ENCODE measurements around the gene ZCCHC7. TPM values are rescaled to one million over a fixed set of nuclear protein-coding genes. Genes with fewer than 3 reads are reported as not detected.

ZCCHC7 gene
- polyA plus RNA-seq, 1 donor from 2014 or later = 10.9 TPM

DNA sequence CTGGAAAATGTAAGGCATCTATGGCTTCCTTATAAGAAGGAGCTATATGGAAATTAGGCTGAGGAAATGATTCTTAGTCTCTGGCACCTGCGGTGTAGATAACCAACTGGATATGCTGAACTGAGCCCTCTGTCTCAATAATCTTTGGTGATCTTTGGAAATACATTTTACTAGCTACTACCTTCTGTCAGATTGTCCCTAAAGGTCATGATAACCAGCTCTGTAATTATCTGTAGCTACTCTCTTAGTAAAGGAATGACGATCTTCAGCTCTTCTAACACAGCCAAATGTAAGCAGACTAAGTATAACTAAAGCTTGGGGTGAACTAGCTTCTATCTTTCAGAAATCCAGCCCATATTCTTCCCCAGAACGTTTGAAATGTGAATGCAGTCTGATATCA, 177.2 kb downstream of the ZCCHC7 start:
- no peak overlapping the region for H3K4me3 ChIP-seq (ENCODE audit: low read length)
- H3K9me3 ChIP-seq (ENCODE audit: low read length) = no peaks in the 10 kb centered on the region
- H3K27ac ChIP-seq (ENCODE audit: low read length) = no peak overlapping the region
- no peaks in the 10 kb centered on the region for H3K9me2 ChIP-seq (ENCODE audit: insufficient read depth, low read length)
- no peaks in the 10 kb centered on the region for H3F3A ChIP-seq (ENCODE audit: insufficient read depth, low read length, poor library complexity, severe bottlenecking)
- H3K4me2 ChIP-seq (ENCODE audit: low read length) = no peak overlapping the region
- no peaks in the 10 kb centered on the region for H4K20me1 ChIP-seq (ENCODE audit: insufficient read depth)
- H3K27me3 ChIP-seq (ENCODE audit: insufficient read depth, low read depth, low read length) = no peaks in the 10 kb centered on the region
- H3K79me2 ChIP-seq (replicated peaks; ENCODE audit: insufficient read depth, low read length) = no peaks in the 10 kb centered on the region
- no peak overlapping the region for H3K9ac ChIP-seq (ENCODE audit: low read length)
- H3K36me3 ChIP-seq (ENCODE audit: insufficient read depth, low read length) = no peaks in the 10 kb centered on the region
- no peak for TF ChIP-seq TAF1 (IDR thresholded peaks at IDR 0.05; ENCODE audit: low read depth)
- TF ChIP-seq, protein P1, sequence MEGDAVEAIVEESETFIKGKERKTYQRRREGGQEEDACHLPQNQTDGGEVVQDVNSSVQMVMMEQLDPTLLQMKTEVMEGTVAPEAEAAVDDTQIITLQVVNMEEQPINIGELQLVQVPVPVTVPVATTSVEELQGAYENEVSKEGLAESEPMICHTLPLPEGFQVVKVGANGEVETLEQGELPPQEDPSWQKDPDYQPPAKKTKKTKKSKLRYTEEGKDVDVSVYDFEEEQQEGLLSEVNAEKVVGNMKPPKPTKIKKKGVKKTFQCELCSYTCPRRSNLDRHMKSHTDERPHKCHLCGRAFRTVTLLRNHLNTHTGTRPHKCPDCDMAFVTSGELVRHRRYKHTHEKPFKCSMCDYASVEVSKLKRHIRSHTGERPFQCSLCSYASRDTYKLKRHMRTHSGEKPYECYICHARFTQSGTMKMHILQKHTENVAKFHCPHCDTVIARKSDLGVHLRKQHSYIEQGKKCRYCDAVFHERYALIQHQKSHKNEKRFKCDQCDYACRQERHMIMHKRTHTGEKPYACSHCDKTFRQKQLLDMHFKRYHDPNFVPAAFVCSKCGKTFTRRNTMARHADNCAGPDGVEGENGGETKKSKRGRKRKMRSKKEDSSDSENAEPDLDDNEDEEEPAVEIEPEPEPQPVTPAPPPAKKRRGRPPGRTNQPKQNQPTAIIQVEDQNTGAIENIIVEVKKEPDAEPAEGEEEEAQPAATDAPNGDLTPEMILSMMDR (IDR thresholded peaks at IDR 0.05; ENCODE audit: poor library complexity, severe bottlenecking) = no peak
- no peak for TF ChIP-seq EZH2 (IDR thresholded peaks at IDR 0.05; ENCODE audit: borderline replicate concordance, insufficient read depth, low read length, poor library complexity, severe bottlenecking)
- TF ChIP-seq, protein P2, sequence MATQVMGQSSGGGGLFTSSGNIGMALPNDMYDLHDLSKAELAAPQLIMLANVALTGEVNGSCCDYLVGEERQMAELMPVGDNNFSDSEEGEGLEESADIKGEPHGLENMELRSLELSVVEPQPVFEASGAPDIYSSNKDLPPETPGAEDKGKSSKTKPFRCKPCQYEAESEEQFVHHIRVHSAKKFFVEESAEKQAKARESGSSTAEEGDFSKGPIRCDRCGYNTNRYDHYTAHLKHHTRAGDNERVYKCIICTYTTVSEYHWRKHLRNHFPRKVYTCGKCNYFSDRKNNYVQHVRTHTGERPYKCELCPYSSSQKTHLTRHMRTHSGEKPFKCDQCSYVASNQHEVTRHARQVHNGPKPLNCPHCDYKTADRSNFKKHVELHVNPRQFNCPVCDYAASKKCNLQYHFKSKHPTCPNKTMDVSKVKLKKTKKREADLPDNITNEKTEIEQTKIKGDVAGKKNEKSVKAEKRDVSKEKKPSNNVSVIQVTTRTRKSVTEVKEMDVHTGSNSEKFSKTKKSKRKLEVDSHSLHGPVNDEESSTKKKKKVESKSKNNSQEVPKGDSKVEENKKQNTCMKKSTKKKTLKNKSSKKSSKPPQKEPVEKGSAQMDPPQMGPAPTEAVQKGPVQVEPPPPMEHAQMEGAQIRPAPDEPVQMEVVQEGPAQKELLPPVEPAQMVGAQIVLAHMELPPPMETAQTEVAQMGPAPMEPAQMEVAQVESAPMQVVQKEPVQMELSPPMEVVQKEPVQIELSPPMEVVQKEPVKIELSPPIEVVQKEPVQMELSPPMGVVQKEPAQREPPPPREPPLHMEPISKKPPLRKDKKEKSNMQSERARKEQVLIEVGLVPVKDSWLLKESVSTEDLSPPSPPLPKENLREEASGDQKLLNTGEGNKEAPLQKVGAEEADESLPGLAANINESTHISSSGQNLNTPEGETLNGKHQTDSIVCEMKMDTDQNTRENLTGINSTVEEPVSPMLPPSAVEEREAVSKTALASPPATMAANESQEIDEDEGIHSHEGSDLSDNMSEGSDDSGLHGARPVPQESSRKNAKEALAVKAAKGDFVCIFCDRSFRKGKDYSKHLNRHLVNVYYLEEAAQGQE (IDR thresholded peaks at IDR 0.05; ENCODE audit: borderline replicate concordance) = no peak
- TF ChIP-seq MXI1 (conservative IDR thresholded peaks at IDR 0.05; ENCODE audit: poor library complexity, severe bottlenecking) = no peak
- TF ChIP-seq EP300 (conservative IDR thresholded peaks at IDR 0.05; ENCODE audit: poor library complexity, severe bottlenecking) = no peak
- TF ChIP-seq POLR2AphosphoS5 (IDR thresholded peaks at IDR 0.05) = no peak
- TF ChIP-seq SMC3 (conservative IDR thresholded peaks at IDR 0.05; ENCODE audit: poor library complexity) = no peak
- no peak for TF ChIP-seq RAD21 (conservative IDR thresholded peaks at IDR 0.05)
- H2AFZ ChIP-seq (ENCODE audit: low read depth, low read length) = no peak overlapping the region

DNA sequence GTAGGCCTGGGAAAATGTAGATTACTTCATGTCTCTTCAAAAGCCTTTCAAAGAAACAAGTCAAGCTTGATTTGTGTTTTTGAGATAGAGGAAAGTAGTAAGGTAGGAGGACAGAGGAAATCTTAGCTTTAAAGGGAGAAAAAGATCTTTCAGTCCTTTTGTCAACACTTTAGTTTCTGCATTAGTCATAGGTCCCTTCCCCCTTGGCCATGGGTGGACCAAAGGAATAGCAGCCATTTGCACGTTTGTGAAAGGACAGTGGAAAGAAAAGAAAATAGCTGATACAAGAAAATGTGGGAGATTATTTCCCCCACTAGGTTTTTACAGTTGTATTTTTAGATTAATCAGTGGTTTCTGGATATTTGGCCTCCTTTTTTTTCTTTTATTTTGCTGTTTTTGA, 180.2 kb downstream of the ZCCHC7 start:
- Histone ChIP-seq H3K27ac (ENCODE audit: low read length) (no peak overlapping the region), H3K27me3 (ENCODE audit: insufficient read depth, low read depth, low read length) (no peaks in the 10 kb centered on the region), H3K36me3 (ENCODE audit: insufficient read depth, low read length) (no peaks in the 10 kb centered on the region), H3K79me2 (replicated peaks; ENCODE audit: insufficient read depth, low read length) (no peaks in the 10 kb centered on the region), H4K20me1 (ENCODE audit: insufficient read depth) (no peaks in the 10 kb centered on the region), H3K9me3 (ENCODE audit: low read length) (no peaks in the 10 kb centered on the region), H3K9me2 (ENCODE audit: insufficient read depth, low read length) (no peaks in the 10 kb centered on the region), H3K4me2 (ENCODE audit: low read length) (no peak overlapping the region), H3K9ac (ENCODE audit: low read length) (no peak overlapping the region), H3F3A (ENCODE audit: insufficient read depth, low read length, poor library complexity, severe bottlenecking) (no peaks in the 10 kb centered on the region), H2AFZ (ENCODE audit: low read depth, low read length) (no peak overlapping the region), H3K4me3 (ENCODE audit: low read length) (no peak overlapping the region)
- TF ChIP-seq SMC3 (conservative IDR thresholded peaks at IDR 0.05; ENCODE audit: poor library complexity) (no peak), POLR2AphosphoS5 (IDR thresholded peaks at IDR 0.05) (no peak), TAF1 (IDR thresholded peaks at IDR 0.05; ENCODE audit: low read depth) (no peak), EZH2 (IDR thresholded peaks at IDR 0.05; ENCODE audit: borderline replicate concordance, insufficient read depth, low read length, poor library complexity, severe bottlenecking) (no peak), MXI1 (conservative IDR thresholded peaks at IDR 0.05; ENCODE audit: poor library complexity, severe bottlenecking) (no peak), RAD21 (conservative IDR thresholded peaks at IDR 0.05) (no peak), EP300 (conservative IDR thresholded peaks at IDR 0.05; ENCODE audit: poor library complexity, severe bottlenecking) (no peak)
- TF ChIP-seq, protein P1 (IDR thresholded peaks at IDR 0.05; ENCODE audit: poor library complexity, severe bottlenecking) = no peak
- TF ChIP-seq, protein P2 (IDR thresholded peaks at IDR 0.05; ENCODE audit: borderline replicate concordance) = no peak

Data from neural cell (in vitro differentiated cells).